ENCODE results near the gene LUZP1.
A peak's percentile ranks its signal among the peaks of the same experiment; 100 is the strongest.
"Not testable (repeated sequence)": the region's sequence is repeated elsewhere in the genome, so short reads cannot be mapped to it uniquely, and the experiment has no call there.

LUZP1 gene

DNA sequence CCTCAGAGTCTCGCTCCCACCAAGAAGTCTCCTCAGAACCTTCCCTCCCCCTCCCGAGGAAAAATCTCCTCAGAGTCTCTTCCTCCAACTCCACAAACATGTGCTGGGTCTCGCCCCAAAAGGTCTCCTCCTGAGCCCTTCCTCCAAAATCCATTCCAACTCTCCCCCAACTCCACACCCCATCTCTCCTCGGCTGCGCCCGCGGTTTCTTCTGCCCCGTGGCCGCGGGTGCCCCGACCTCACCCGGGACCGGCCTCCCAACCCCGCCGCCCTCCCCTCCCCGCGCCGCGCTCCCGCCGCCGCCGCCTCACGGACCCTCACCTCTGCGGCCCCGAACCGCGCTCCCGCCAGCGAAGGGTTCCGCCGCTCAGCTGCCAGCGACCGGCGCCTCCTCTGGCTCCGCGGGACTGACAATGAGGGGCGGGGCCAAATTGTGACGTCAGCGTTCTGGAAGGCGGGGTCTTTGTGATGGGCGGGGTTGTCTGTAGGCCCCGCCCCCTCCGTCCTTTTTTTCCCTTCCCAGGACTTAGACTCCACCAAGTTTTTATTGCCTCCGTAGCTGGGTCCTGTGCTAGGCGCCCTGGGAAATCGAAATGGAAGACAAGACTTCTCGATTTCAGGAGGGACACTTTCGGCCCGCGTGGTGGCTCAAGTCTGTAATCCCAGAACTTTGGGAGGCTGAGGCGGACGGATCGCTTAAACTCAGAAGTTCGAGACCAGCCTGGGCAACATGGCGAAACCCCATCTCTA, at the start of gene LUZP1:
TSS of gene LUZP1 (minus strand) at position 412 of the 750 bp plus-strand sequence.
- DNase-seq (ENCODE audit: low read depth in 2 of 2) = peak; percentile 79 to 91

DNA sequence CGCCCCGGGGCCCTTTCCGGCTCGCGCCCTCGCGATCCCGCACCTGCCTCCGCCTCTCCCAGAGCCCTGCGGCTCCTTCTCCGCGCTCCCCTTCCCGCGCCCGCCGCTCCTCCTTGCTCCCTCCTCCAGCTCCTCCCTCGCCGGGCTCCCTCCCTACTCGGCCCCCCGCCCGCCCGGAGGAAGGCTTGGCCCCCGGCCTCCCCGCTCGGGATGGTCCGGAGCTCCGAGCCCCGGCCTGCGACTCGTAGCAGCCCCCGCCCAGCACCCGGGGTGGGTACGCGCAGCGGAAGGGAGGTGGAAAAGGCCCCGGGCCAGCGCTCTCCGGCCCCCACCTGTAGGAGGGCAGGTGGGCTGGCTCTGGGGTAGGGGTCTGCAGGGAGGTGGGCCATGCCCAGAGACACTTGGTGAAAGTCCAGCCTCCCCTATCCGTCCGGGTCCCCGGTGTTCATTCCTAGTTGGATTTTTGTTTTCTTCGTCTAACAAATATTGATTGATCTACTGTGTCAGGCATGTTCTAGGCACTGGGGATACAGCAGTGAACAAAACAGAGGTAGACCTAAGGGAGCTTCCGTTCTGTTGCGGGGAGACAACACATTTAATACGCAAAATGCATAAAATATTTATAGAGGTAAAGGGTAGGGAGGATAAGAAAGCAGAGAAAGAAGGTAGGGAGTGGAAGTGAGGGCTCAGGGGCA, 48.9 kb upstream of the LUZP1 start, which contains the start of gene HTR1D:
TSS of gene HTR1D (minus strand) at position 82 of the 695 bp plus-strand sequence. CDS start 23,283 bp downstream, outside the sequence.
- DNase-seq (ENCODE audit: low read depth in 2 of 2) = no peak

DNA sequence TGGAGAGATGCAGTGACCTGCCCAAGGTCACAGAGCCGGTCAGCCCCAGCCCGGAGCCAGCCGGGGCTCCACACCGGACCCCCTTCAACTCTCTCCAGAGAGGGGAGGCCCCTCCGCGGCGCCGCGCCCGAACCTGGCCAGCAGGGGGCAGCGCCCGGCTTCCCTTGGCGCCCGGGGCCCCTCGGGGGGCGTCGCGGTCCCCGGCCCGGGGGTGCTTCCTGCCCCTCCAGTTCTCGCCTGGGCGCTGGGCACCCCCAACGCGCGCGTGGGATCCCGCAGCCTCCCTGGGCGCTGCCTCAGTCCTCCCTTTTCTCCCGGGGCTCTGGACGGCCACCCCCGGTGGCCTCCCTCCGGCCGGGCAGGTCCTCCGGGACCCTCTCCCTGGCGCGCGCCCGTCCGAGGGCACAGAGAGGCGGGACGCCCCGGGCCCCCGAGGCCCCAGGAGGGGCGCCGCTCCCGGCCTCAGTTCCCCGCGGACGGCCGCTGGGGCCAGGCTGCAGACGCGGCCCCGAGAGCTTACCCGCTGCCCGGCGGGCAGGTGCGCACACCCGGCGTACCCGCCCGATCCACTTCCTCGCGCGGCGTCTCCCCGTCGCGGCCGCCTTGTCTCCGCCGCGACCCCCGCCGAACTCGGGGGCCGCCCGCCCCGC, 48.2 kb upstream of the LUZP1 start:
- DNase-seq (ENCODE audit: low read depth in 2 of 2) = no peak

DNA sequence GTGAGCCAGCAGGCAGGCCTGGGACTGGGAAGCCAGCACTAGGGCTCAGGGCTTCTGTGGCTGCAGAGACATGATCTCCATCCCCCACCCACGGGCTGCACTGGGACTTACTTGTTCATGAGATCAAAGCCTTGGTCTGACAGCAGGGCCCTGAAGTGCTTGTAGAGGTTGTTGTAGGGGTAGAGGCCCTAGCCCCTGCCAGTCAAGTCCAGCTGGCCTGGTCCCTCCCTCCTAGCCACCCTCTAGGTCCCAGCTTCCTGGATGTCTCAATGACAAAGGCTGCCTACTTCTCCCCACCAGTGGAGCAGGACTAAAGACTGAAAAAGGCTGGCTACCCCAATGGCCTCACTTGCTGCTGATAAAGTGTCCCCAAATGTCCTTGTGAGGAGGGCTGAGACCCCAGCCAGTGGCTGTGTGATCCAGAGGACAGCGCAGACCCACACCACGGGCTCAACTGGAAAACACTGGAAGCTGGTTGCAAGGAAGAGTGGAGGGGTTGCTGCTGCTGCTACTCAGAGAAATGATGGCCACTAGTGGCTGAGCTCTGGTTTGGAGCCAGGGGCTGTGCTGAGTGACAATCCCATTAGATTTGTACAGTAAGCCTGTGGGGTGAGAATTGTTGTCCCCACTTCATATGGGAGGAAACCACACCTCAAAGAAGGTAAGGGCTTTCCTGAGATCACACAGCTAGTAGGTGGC, 47.2 kb upstream of the LUZP1 start:
- no peak for DNase-seq (ENCODE audit: low read depth in 2 of 2)

DNA sequence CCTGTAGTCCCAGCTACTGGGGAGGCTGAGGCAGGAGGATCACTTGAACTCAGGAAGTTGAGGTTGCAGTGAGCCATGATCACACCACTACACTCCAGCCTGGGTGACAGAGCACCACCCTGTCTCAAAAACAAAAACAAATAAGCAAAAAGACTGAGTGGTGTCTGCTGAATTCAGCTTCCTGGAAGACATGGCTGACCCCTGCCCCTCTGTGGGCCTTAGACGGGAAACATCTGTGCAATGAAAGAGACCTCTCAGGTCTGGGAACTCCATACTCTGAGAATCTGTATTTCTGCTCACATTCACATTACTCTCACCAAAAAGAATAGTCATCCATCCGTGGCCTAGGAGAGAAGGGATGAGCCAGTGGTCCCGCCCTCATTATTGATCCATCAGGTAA, 46.6 kb upstream of the LUZP1 start:
- DNase-seq (ENCODE audit: low read depth in 2 of 2) = no peak

DNA sequence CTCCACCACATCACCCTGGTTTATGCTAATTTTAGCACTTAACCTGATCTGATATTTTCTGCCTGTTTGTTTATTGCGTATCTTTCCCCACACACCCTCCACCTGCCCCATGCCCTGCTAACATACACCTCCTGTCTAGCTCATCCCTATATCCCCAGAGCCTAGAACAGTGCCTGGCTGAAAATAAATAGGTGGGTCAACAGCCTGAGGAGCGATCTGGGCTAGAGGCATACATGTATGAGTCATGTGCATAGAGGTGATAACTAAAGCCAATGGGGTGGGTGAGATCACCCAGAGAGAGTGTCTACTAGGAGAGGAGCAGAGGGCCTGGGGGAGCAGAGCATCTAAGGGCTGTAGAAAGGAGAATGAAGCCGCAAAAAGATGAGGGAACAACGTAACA, 46.0 kb upstream of the LUZP1 start:
- DNase-seq (ENCODE audit: low read depth in 2 of 2) = no peak

DNA sequence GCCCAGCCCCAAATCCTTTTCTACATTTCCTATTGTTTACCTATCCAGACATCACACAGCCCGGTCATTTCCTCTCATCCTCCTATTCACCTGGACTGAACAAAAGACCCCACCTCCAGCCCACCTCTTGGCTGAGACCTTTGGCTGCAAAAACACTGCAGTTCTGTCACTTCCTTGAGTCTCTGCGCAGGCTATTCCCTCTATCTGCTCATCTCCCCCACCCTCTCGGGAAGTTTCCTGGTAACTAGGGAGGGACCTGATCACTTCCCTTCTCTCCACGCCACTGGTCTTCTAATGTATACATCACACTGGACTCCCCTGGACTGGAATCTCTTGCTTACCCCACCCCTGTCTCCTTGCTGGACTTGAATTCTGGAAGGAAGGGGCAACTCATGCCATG, 43.3 kb upstream of the LUZP1 start:
- DNase-seq (ENCODE audit: low read depth in 2 of 2) = no peak

DNA sequence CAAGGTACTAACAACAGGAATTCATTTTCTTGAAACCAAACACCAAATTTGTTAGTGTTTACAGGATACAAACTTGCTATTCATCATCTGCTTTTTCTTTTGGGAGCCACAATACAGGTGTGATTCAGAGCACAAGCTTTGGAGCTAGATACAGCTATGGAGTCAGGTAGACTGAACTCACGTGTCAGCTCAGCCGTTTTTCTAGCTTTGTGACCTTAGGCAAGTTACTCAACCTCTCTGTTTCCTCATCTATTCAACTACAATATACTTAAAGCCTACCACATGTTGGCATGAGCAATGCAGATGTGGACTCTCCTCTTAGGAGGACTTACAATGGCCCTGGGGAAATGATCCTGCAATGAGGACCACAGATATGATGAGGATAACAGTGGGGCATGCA, 42.3 kb upstream of the LUZP1 start:
- DNase-seq (ENCODE audit: low read depth in 2 of 2) = no peak

DNA sequence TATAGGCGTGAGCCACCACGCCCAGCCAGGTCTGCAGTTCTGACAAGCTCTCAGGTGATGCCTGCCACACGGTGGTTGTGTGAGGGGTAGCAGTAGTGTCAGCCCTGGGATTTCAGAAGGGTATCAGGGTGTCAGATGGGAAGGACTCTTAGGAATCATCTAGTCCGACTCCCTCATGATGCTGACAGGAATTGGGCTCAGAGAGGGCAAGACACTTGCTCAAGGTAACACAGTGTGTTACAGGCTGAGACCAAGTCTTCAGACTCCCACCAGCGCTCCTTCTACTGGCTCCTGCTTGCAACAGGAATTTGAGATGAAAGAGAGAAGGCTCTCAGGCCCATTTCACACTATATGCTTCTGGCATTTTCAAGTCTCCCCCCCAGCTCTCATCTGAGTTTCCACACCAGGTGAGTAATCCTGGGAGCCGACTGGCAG, 41.7 kb upstream of the LUZP1 start:
- DNase-seq (ENCODE audit: low read depth in 2 of 2) = no peak

DNA sequence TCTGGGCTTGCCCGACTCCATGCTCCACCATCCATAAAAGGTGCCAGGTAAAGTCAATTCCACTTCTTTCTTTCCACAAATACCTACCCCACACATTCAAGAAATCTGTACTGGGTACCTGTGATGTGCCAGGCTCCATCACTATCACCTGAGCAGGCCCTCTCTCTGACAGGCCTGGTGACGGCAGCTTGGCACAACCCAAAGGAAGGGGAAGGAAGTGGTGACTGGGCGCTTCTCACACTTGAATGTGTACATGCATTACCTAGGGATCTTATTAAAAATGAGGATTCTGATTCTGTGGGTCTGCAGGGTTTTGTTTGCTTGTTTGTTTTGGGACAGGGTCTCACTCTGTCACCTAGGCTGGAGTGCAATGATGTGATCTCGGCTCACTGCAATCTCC, 41.1 kb upstream of the LUZP1 start:
- no peak for DNase-seq (ENCODE audit: low read depth in 2 of 2)

DNA sequence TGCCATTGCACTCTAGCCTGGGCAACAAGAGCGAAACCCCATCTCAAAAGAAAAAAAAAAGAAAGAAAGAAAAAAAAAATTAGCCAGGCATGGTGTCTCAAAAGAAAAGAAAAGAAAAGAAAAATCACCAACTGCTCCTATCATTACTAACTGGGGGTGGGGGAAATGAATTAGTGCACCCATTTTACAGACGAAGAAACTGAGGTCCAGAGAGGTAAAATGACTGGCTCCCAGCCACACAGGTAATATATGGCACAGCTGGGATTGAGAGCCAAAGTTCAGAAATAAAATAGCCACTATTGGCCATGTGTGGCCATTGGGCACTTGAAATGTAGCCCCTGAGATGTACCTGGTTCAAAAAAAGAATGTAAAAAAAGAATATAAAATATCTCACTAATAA, 39.9 kb upstream of the LUZP1 start:
- no peak for DNase-seq (ENCODE audit: low read depth in 2 of 2)

DNA sequence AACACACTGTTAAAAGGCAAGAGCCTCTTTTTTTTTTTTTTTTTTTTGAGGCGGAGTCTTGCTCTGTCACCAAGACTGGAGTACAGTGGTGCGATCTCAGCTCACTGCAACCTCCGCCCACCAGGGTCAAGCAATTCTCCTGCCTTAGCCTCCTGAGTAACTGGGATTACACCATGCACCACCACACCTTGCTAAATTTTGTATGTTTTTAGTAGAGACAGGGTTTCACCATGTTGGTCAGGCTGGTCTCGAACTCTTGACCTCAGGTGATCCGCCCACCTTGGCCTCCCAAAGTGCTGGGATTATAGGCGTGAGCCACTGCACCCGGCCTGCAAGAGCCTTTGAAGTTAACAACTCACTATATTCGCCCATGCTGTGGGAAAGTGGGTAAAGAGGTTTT, 39.1 kb upstream of the LUZP1 start:
- DNase-seq (ENCODE audit: low read depth in 2 of 2) = not testable (repeated sequence)

DNA sequence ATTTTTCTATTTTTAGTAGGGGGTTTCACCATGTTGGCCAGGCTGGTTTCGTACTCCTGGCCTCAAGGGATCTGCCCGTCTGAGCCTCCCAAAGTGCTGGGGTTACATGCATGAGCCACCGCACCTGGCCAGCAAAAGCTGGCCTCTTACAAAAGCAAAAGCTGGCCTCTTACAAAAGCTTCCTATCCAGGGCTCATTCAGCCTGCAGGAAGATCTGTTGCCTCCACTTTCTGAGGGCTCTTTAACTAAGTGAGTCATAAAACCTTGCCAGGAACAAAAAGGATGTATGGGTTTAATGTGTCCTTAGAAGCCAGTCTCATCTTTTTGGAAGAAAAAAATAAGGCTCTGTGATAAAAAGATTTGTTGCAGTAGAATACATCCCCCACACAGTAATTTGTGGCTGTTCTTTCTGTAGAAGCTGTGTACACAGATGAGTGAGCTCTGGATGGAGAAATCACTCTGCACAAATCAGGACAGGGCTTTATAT, 33.6 kb upstream of the LUZP1 start:
- no peak for DNase-seq (ENCODE audit: low read depth in 2 of 2)

DNA sequence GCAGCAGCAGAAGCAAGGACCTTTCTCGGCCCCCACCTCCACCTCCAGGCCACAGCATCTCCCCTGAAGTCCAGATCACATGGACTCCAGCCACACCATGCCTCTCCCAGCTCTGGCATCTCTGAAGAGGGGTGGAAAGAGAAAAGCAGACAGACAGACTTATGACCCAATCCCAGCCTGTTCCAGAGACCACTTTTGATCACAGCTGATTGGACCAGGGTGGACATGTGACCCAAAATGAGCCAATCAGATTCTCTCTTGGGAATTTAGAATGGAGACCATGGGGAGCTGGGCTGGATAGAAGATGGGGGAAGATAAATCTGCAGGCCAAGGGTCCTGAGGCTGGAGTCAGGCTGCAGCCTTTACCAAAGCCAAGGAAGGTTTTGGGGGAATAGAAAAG, 32.2 kb upstream of the LUZP1 start:
- DNase-seq (ENCODE audit: low read depth in 2 of 2) = no peak

DNA sequence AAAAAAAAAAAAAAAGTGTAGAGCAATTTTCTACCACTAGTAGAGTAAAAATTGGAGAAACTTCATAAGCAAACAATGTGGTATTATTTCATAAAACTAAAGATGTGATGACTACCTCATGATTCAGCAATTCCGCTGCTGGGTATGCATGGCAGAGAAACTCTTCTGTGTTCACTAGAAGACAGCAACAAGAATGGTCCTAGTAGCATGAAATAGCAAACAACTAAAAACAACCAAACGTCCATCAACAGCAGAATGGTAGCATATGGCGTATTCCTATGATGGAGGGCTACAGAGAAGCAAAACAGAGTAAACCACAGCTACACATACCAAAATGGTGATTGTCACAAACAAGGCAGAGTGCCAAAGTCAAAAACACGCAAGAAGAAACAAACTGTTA, 29.7 kb upstream of the LUZP1 start:
- no peak for DNase-seq (ENCODE audit: low read depth in 2 of 2)

DNA sequence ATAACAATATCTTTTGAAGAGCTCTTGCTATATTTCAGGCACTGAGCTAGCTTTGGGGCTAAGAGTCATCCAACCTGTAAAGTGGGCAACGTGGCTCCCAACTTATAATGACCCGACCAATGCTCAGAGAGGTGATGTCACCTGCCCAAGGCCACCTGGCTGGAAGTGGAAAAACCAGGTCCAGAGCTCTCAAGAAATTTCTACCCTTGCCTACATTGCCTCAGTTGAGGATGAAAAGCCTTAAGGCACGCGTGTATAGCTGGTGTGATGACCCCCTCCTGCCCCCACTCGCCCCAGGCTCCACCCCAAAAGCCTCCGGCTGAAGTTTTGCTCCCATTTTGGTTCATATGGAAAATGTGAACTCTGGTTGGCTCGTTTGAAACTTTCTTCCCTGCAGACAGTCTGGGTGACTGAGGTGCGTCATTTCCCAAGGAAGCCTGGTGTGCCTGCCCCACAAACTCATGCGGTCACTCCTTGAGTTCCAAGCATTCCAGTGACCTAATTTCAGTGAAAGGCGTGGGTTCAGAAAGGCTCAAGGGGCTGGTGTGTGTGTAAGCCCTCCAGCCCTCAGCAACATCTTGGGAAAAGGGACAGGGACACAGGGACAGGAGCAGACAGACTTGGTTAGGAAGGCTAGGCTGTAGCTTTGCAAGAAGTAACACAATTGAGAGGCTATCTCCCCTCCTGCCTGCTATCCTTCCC, 28.1 kb upstream of the LUZP1 start:
- DNase-seq (ENCODE audit: low read depth in 2 of 2) = no peak

DNA sequence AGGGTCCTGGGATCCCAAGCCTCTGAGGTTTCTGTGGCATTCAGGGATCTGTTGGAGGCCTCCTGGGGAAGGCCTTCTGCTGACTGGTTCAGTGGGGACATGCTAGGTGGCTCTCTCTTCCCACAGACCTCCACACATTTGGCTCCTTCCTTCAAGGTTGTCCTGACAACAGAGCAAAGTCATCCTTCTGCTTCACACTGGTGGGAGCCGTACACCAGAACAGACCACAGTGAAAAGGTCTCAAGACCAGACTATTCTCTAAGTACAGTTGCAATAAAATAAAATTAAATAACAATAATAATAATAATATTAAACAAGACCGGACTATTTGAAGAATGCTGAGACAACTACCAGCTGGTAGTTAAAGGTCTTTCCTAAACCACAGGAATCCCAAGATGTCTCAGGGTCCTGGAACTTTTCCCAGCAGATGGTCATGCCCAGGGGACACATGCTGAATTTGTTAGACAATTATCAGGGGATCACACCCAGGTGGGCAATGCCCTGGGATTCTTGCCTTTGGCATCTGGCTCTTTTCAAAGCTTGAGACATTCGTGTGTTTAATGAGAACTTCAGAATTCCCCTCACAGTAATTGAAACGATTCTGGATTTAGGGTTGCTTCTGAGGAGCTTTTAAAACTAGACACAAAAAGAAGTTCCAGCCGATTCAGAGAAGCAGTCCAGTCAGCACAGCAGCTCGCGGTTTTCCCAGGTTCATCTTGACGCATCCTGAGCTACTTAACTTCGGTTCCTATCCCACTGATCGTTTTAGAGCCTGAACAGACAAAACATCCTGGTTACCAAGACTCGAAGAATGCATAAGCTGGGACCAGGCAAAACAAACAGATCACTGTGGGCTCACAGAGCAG, 25.7 kb upstream of the LUZP1 start:
- DNase-seq (ENCODE audit: low read depth in 2 of 2) = no peak

DNA sequence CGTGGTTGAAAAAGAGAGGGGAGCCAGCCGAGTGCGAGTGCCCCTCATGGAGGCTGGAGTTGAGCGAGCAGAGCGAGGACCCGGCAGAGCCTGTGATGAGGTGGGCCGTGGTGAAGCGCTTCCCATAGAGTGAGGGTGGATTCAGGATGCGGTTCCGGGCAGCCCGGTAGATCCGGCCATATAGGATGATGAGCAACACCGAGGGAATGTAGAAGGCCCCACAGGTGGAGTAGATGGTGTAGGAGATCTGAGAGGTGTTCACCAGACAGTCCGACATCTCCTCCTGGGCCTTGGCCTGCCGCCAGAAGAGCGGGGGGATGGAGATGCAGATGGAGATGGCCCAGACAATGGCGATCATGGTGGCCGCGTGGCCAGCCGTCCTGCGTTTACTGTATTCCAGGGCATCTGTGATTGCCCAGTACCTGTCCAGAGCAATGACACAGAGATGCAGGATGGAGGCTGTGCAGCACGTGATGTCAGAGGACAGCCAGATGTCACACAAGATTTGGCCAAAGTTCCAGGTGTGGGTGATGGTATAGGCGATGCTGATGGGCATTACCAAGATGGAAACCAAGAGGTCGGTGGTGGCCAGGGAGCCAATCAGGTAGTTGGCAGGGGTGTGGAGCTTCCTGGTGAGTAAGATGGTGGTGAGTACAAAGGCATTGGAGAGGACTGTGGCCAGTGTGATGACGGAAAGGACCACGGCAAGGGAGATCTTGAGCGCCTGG, 24.9 kb upstream of the LUZP1 start:
- DNase-seq (ENCODE audit: low read depth in 2 of 2) = no peak

DNA sequence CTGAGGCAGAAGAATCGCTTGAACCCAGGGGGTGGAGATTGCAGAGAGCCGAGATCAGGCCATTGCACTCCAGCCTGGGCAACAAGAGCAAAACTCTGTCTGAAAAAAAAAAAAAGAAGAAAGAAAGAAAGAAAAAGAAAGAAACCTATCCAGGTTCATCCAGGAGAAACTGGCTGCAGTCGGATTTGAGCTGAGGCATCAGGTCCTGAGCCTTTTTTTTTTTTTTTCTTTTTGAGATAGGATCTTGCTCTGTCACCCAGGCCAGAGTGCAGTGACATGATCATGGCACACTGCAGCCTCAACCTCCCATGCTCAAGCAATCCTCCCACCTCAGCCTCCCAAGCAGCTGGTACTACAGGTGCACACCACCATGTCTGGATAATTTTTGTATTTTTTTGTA, 22.5 kb upstream of the LUZP1 start:
- DNase-seq (ENCODE audit: low read depth in 2 of 2) = no peak
